Upper lobe of right lung (tissue), 1 donor: Measurements from ENCODE around the gene ATP13A1. TPM values are rescaled to one million over a fixed set of nuclear protein-coding genes. Genes with fewer than 3 reads are reported as not detected.
"Not testable (repeated sequence)": the region's sequence is repeated elsewhere in the genome, so short reads cannot be mapped to it uniquely, and the experiment has no call there.

Experiments
- ATAC-seq: fragments of 200-7000 bp; cut with Tn5 transposase; one replicate; pipeline ENCODE4 v1.9.1; 2020; ENCODE audit warnings: mild to moderate bottlenecking, moderate library complexity
- DNase-seq: peaks from one replicate; pipeline ENCODE4 v3.0.0-alpha.2; 2020
- H3K27ac ChIP-seq: fragments of 200-600 bp; one replicate; pipeline ENCODE4 v1.8.0; 2022
- H3K27me3 ChIP-seq: fragments of 200-600 bp; one replicate; pipeline ENCODE4 v1.8.0; 2022; ENCODE audit warnings: mild to moderate bottlenecking
- H3K36me3 ChIP-seq: fragments of 200-600 bp; one replicate; pipeline ENCODE4 v1.8.0; 2022
- H3K4me1 ChIP-seq: fragments of 200-600 bp; one replicate; pipeline ENCODE4 v1.8.0; 2022
- H3K4me3 ChIP-seq: fragments of 200-600 bp; one replicate; pipeline ENCODE4 v1.8.0; 2022; ENCODE audit warnings: mild to moderate bottlenecking
- H3K9me3 ChIP-seq: fragments of 200-600 bp; one replicate; pipeline ENCODE4 v1.8.0; 2022
- intact Hi-C: fragments of 100-400 bp; cut with DNase I; formaldehyde crosslinking; loops from one replicate; pipeline ENCODE4 v1.11.0; 2022
- total RNA-seq: library from RNA; stranded (reverse); fragmentation: NEBNext Ultra II Directional; extraction: Animal tissue kit (Norgen Biotek cat#: 25700); gene quantifications from one replicate; pipeline ENCODE4 v1.2.1, GENCODE V29; 2021
- TF ChIP-seq, protein P1 (sequence below): fragments of 200-600 bp; IDR thresholded peaks from one replicate; pipeline ENCODE4 v1.8.0; 2022; ENCODE audit warnings: antibody characterized with exemption
- donor health status: DM: no; HTN: yes; CAD: no; lungs with severe emphysema.

Gene ATP13A1
- total RNA-seq, 1 donor from 2014 or later = 55.5 TPM

- Histone ChIP-seq H3K27me3 (no peaks in the 10 kb centered on the region), H3K9me3 (peaks cover 24% of the 10 kb centered on the region), H3K27ac (no peak overlapping the region), H3K36me3 (no peaks in the 10 kb centered on the region), H3K4me3 (no peak overlapping the region), H3K4me1 (no peaks in the 10 kb centered on the region)
- ATAC-seq (no peak), DNase-seq (no peak)
- TF ChIP-seq, protein P1, sequence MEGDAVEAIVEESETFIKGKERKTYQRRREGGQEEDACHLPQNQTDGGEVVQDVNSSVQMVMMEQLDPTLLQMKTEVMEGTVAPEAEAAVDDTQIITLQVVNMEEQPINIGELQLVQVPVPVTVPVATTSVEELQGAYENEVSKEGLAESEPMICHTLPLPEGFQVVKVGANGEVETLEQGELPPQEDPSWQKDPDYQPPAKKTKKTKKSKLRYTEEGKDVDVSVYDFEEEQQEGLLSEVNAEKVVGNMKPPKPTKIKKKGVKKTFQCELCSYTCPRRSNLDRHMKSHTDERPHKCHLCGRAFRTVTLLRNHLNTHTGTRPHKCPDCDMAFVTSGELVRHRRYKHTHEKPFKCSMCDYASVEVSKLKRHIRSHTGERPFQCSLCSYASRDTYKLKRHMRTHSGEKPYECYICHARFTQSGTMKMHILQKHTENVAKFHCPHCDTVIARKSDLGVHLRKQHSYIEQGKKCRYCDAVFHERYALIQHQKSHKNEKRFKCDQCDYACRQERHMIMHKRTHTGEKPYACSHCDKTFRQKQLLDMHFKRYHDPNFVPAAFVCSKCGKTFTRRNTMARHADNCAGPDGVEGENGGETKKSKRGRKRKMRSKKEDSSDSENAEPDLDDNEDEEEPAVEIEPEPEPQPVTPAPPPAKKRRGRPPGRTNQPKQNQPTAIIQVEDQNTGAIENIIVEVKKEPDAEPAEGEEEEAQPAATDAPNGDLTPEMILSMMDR = no peak
- intact Hi-C loops = no loop called here
Measured at GRCh38 chr19:19697589-19697988, 34.1 kb upstream of the ATP13A1 start.

- no peak overlapping the region for H3K27ac ChIP-seq
- H3K4me1 ChIP-seq = no peaks in the 10 kb centered on the region
- DNase-seq (no peak), ATAC-seq (no peak)
- no peak overlapping the region for H3K4me3 ChIP-seq
- H3K36me3 ChIP-seq = no peaks in the 10 kb centered on the region
- peaks cover 17% of the 10 kb centered on the region for H3K9me3 ChIP-seq
- no peaks in the 10 kb centered on the region for H3K27me3 ChIP-seq
- TF ChIP-seq, protein P1 = no peak
- intact Hi-C loops = no loop called here
Measured at GRCh38 chr19:19696386-19696785, 32.9 kb upstream of the ATP13A1 start.

- TF ChIP-seq, protein P1 = no peak
- intact Hi-C loops = no loop called here
- ATAC-seq = no peak
- Histone ChIP-seq H3K27me3 (no peaks in the 10 kb centered on the region), H3K36me3 (no peaks in the 10 kb centered on the region), H3K4me3 (no peak overlapping the region), H3K9me3 (no peaks in the 10 kb centered on the region), H3K27ac (no peak overlapping the region), H3K4me1 (no peaks in the 10 kb centered on the region)
- DNase-seq = no peak
Measured at GRCh38 chr19:19691683-19692082, 28.2 kb upstream of the ATP13A1 start.

DNA sequence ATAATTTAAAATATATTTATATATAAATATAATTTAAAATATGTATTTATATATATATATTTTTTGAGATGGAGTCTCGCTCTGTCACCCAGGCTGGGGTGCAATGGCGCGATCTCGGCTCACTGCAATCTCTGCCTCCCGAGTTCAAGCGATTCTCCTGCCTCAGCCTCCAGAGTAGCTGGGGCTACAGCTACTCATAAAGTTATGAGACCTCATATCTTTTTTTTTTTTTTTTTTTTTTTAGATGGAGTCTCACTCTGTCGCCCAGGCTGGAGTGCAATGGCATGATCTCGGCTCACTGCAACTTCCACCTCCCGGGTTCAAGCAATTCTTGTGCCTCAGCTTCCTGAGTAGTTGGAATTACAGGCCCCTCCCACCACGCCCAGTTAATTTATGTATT is 25.5 kb upstream of the ATP13A1 start:
- intact Hi-C loops, DNase-seq, H3K27ac ChIP-seq, H3K36me3 ChIP-seq, H3K4me3 ChIP-seq, ATAC-seq, H3K4me1 ChIP-seq, H3K27me3 ChIP-seq: not testable (repeated sequence)
- H3K9me3 ChIP-seq = peaks cover 14% of the 10 kb centered on the region

DNA sequence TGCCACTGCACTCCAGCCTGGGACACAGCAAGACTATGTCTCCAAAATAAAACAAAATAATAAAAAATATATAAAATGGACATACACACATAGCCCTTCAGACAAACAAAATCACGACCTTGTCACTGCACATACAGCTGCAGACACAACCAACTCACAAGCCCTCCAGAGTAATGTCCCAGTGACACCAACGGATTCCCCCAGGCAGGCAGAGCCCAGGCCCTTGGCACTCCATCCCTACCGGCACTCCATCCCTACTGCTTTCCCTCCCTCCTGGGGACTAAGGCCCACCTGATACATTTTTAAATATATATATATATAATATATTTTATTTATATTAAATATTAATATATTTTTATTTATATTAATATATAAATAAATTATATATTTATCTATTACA is 23.6 kb upstream of the ATP13A1 start:
- Histone ChIP-seq H3K27me3 (no peaks in the 10 kb centered on the region), H3K4me3 (no peak overlapping the region), H3K4me1 (no peaks in the 10 kb centered on the region), H3K27ac (no peak overlapping the region), H3K9me3 (peaks cover 14% of the 10 kb centered on the region), H3K36me3 (no peaks in the 10 kb centered on the region)
- TF ChIP-seq, protein P1 = no peak
- ATAC-seq (no peak), DNase-seq (no peak)
- intact Hi-C loops = no loop called here

DNA sequence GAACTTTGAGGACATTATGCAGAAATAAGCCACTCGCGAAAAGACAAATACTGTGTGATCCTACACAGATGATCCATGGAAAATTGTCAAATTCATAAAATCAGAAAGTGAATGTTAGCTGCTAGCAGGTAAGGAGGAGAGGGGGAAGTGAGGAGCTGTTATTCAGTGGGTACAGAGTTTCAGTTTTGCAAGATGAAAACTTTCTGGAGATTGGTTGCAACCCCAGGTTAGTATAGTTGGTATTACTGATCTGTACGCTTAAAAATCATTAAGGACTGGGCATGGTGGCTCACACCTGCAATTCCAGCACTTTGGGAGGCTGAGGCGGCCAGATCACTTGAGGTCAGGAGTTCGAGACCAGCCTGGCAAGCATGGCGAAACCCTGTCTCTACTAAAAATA is 23.1 kb upstream of the ATP13A1 start:
- Histone ChIP-seq H3K4me1 (no peaks in the 10 kb centered on the region), H3K9me3 (peaks cover 14% of the 10 kb centered on the region), H3K36me3 (no peaks in the 10 kb centered on the region), H3K27ac (no peak overlapping the region), H3K27me3 (no peaks in the 10 kb centered on the region), H3K4me3 (no peak overlapping the region)
- intact Hi-C loops = no loop called here
- no peak for DNase-seq
- ATAC-seq = no peak
- TF ChIP-seq, protein P1 = no peak

GRCh38 chr19:19686119-19686518 is 22.6 kb upstream of the ATP13A1 start:
- H3K4me1 ChIP-seq, H3K4me3 ChIP-seq, DNase-seq, intact Hi-C loops, H3K27ac ChIP-seq, H3K27me3 ChIP-seq, ATAC-seq, H3K36me3 ChIP-seq: not testable (repeated sequence)
- peaks cover 14% of the 10 kb centered on the region for H3K9me3 ChIP-seq
